DMS114 treated with DMSO at 0.1 percent for 48 hours (cell line): ENCODE results near the gene AQR.
"Not testable (repeated sequence)": the region's sequence is repeated elsewhere in the genome, so short reads cannot be mapped to it uniquely, and the experiment has no call there.

ENCODE experiments used
- DNase-seq: peaks from one replicate; lab custom pipeline; 2025; ENCODE audit not compliant: unreplicated experiment; lab: John Stamatoyannopoulos, UW

AQR gene

DNA sequence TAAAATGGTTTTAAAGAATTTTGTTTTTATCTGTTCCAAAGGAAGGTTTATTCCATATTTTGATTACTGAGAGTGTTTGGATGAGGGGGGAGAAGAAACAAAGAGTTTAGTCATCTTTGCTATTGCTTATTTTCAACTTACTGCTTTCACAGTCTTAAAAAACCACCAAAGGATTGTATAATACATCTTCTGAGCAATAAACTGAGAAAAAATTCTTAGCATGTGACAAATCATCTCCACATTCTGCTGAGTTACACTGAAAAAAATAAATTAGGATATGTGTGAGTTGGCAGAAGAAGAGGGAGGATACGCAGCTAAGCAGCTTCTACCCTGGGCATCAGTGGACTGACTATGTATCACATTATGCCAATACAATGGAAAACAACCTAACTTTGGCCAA lies 151.0 kb downstream of the AQR start:
- DNase-seq = no peak

DNA sequence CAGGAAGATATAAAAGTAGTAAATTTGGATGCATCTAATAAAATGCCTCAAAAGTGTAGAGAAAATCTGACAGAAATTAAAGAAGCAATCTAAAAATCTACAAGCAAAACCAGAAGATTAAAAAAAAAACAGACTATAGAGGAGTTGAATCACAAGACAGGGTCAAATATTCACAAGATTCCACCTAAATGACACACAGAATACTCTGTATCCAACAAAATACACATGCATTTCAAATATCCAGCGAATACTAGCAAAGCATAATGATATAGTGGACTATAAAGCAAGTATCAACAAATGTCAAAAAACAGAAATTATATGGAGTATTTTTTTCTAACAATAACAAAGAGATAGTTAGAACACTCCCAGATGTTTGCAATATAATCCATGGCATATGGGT lies 153.7 kb downstream of the AQR start:
- no peak for DNase-seq

DNA sequence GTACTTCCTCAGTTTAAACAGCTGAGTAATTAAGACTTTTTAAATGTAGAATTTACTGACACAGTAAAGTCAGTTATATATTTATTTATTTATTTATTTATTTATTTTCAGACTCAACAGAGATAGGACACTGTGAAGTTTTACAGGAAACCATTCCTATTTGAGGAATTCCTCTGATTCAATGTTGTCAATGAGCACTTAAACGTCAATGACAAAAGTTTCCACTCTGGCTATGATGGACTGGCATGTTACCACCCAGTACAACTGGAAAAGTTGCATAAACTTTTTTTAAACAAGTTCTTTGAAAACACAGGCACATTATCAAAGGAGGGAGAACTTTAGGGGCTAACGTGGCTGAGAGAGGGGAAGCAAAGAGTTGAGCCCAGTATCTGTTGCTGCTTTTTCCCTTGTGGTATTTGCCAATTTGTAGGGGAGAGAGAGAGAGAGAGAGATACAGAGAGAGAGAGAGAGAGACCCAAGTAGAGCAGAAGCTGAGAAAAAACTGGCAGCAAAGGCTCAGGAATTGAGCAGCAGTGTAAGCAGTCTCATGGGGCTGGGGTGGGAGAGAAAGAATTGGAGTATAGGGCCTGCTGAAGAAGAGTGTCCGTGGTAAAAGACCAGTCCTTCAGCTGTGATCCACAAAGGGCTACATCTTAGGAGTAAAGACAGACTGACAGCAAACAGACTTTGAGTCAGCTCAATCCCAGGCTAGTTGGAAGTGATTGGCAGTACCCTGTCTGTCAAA lies 155.9 kb downstream of the AQR start:
- no peak for DNase-seq

DNA sequence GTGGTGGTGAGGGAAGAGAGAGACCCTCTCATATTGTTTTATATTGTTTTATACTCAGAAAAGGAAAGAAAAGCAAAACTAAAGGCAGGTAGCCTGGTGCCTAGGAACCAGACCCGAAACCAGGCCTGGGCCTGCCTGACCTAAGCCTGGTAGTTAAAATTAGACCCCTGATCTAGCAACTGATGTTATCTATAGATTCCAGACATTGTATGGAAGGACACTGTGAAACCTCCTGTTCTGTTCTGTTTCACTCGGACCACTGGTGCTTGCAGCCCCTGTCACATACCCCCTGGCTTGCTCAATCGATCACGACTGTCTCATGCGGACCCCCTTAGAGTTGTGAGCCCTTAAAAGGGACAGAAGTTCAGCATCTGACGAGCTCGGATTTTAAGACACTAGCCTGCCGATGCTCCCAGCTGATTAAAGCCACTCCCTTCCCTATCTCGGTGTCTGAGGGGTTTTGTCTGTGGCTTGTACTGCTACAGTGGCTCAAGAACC lies 156.6 kb downstream of the AQR start:
- not testable (repeated sequence) for DNase-seq

DNA sequence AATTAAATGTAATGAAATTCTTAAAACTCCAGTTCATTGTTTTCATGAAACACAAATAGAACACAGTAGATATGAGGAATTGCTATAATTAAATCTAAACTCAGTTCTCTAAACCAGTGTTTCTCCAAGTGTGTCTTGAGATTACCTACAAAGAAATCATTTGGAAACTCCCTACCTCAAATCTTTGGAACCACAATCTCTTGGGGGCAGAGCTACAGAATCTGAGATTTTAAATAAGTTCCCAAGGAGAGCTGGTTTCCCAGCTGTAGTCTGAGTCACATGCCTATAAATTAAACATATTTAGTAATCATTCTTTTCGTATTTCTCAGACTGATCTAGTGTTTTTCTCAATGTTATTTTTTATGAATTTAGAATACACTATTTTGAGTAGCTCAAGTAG lies 157.2 kb downstream of the AQR start:
- no peak for DNase-seq

DNA sequence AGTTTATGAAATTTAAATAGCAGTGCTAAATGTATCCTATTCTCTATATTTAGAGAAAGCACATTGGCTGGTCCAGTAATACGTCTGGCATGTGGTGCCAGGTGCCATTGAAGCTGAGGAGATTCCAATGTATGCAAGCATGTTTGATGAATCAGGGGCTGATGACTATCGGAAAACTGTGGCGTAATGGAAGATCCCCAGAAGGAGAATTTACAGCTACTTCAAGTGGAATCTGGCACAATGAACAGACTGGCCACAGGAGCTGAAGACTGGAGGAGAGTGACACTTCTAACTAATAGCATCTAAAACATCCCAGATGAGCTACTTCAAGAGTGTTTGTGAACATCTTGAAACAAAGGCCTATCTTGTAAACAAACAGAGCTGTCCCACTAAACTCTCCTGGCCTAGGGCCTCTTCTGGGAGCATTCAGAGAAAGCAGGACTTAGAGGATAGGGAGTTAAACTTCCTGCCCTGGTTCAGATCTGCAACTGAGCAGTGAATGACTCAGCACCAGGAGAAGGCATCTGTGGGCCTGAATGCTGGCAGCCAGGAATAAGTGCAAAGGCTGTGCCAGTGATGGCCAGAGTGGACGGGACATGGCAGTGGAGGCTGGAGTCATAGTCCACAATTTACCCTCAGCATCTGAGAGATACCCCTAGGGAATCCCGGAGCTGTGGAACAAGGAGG lies 159.0 kb downstream of the AQR start:
- no peak for DNase-seq

DNA sequence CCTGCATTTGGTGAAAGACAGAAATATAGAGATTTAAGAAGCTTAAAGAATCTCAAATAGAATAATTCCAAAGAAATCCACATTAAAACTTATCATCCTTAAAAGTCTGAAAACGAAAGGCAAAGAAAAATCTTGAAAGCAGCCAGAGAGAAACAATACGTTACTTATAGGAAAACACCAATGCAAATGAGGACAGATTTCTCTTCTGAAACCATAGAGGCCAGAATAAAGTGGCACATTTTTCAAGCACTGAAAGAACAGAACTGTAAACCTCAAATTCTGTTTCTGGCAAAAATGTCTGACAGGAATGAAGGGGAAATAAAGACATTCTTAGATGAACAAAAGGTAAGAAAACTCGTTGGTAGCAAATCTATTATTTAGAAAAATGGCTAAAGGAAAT lies 160.4 kb downstream of the AQR start:
- no peak for DNase-seq

DNA sequence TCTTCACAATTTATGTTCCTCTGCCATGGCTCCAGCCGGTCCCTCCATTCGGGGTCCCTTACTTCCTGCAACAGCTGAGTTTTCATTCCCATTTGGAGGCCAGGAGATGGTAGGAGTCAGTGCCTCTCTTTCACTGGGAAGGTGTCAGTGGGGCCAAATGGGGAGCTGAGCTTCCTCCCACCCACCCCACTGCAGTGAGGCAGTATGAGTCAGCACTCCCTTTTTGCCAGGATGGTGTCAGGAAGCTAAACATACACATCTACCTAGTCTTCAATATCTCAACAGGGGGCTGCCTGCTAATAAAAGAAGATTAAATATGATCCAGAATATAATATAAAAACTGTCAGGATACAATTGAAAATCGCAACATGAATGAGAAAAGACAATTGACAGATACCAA lies 161.5 kb downstream of the AQR start:
- DNase-seq = no peak

DNA sequence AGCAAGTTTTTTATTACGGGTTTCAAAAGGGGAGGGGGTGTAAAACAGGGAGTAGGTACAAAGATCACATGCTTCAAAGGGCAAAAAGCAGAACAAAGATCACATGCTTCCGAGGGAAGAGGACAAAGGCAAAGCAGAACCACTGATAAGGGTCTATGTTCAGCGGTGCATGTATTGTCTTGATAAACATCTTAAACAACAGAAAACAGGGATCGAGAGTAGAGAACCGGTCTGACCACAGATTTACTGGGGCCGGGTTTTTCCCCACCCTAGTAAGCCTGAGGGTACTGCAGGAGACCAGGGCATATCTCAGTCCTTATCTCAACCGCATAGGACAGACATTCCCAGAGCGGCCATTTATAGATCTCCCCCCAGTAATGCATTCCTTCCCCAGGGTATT lies 162.3 kb downstream of the AQR start:
- DNase-seq = not testable (repeated sequence)

DNA sequence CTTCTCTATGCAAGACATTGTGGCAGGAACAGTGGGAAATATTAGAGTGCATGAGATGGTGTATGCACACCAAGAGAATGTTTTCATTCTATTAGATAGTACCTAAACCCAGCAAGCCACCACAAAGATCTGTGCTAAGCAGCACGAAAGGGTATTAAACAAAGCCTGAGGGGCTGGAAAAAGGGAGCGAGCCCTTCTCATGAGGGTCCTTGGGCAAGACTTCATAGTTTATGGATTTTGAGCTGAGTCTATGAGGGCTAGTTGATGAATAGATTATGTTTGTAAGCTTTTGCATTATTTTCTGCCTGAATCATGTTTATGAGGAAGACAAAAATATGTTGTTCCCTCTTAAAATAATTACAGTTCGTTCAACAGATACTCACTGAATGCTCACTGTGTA lies 164.8 kb downstream of the AQR start:
- DNase-seq = no peak

DNA sequence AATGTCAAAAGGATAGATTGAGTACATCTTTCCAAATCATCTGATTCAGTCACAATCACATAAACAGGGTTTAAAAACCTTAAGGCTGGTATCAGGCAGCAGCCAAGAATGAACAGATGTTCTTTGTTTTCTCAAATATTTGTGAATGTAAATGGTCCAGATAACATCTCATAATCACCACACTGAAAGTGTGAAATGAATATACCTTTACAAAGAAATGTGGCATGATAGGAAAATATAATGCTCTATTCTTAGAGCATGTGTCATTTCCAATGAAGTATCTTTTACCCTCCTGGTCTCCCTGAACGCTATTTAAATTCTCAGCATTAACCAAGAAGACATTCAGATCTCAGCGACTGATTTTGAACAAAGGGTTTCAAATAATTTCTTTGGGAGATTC lies 165.4 kb downstream of the AQR start:
- no peak for DNase-seq

DNA sequence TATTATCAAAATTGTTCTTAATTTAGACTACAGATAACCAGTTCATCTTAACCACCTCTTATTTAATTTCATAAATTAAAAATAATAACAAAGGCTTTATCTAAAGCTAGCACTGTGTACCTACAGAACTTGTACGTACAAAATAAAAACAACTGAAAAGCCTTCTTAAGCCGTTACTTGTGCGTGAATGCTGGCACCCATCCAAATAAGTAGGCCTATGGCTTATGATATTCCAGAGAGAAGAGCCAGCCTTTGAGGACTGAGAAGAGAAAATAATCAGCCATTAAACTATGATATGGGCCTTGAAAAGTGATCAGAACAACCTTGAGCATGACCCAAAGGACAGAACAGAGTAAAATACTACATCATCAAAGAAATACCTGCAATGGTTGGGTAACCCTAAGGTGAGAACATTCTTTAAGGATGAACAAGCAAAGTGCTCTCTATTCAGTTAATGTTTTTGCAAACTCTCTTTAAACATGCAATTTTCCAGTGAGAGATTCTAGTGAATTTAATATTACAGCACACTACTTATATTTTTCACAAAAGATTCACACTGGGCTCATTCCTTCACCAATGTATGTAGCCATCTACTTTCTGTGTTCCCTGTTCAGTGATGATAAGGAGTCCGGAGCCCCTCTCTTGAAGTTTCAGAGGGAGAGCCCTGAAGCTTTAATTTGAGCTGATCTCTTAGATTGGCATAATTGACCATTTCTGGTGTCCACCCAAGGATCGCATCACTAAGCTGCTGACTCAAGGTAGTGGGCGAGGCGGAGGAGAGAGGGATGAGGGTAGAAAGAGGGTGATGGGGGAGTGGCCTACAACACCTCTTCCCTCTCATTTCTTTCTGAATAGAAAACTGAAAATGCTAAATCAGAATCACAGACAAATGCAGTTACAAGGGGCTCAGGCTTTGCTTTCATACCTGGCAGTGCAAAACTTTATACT lies 166.5 kb downstream of the AQR start:
- DNase-seq = no peak

DNA sequence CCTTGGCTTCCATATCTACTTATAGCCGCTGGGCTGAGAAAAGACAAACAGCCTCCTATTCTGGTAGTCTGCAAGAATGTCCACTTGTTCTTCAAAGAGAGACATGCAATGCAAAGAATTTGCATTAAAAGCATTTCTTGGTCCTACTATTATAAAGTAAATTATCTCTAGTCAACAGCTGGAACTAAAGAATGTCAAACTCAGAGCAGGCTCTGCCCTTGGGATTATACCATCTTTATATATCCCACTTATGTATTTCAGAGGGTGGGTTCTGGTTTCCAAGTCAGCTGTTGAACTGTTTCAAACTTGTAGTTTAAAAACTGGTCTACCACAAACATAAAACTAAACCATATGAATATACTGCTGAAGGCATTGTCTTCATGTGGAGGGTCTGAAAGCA lies 167.2 kb downstream of the AQR start:
- DNase-seq = no peak
